H1 (cell line): Measurements from ENCODE around the gene DFFB. TPM values are rescaled to one million over a fixed set of nuclear protein-coding genes. Genes with fewer than 3 reads are reported as not detected.

Experiments
- HDAC6 ChIP-seq: IDR thresholded peaks from one replicate; pipeline ENCODE4 v1.7.1; 2012; ENCODE audit warnings: low read depth, mild to moderate bottlenecking, inconsistent platforms, low read length, moderate library complexity
- JUN ChIP-seq: IDR thresholded peaks from 2 replicates; pipeline ENCODE4 v1.6.1; 2011; ENCODE audit warnings: low read depth, mild to moderate bottlenecking, improper control_type of control experiment, low read length
- KDM4A ChIP-seq: IDR thresholded peaks from one replicate; pipeline ENCODE4 v1.7.1; 2012; ENCODE audit warnings: low read depth, mild to moderate bottlenecking, moderate library complexity, low read length, inconsistent platforms; ENCODE audit not compliant: severe bottlenecking
- NANOG ChIP-seq: IDR thresholded peaks from 2 replicates; pipeline ENCODE4 v1.6.1; 2011; ENCODE audit warnings: low read length, low read depth, mild to moderate bottlenecking, inconsistent platforms; ENCODE audit not compliant: insufficient read depth, poor library complexity, severe bottlenecking
- POU5F1 ChIP-seq: IDR thresholded peaks from 2 replicates; pipeline ENCODE4 v1.6.1; 2011; ENCODE audit warnings: low read depth, mild to moderate bottlenecking, low read length, moderate library complexity
- RXRA ChIP-seq: IDR thresholded peaks from 2 replicates; pipeline ENCODE4 v1.6.1; 2011; ENCODE audit warnings: low read depth, mild to moderate bottlenecking, low read length, moderate library complexity; ENCODE audit not compliant: insufficient read depth
- SIN3A ChIP-seq, 2 experiments: IDR thresholded peaks in 1 of 2; conservative IDR thresholded peaks in 1 of 2; 2 replicates each; pipeline ENCODE4 v1.6.1; 2011 to 2012; ENCODE audit warnings: low read length in 2 of 2, improper control_type of control experiment in 1 of 2, low read depth in 1 of 2, mild to moderate bottlenecking in 1 of 2
- SIX5 ChIP-seq: IDR thresholded peaks from 2 replicates; pipeline ENCODE4 v1.6.1; 2011; ENCODE audit warnings: mild to moderate bottlenecking, low read depth, low read length
- SRF ChIP-seq: IDR thresholded peaks from 2 replicates; pipeline ENCODE4 v1.6.1; 2011; ENCODE audit warnings: mild to moderate bottlenecking, low read depth, low read length, moderate library complexity
- polyA plus RNA-seq, 7 experiments: library from polyadenylated mRNA; depleted of rRNA in 3 of 7; stranded (reverse) in 5 of 7; unstranded in 2 of 7; fragments of >200 nt in 5 of 7; fragments of 200-250 nt in 2 of 7; gene quantifications; 1 replicate in 5 of 7; 2 replicates in 1 of 7; 4 replicates in 1 of 7; pipeline versions ENCODE4 v1.2.1 to v1.2.3, GENCODE V29; 2011 to 2013; ENCODE audit warnings: missing spikeins in 2 of 7, mixed read lengths in 2 of 7
- total RNA-seq: library from RNA; stranded (reverse); fragmentation: NEBNext Ultra II Directional; extraction: Animal tissue kit (Norgen Biotek cat#: 25700); gene quantifications from 2 replicates; pipeline ENCODE4 v1.2.1, GENCODE V29; 2021

Gene DFFB
- total and polyA plus RNA-seq, 2 of the 8 experiments (the other 6 are each of a cell fraction or from before 2014, with no cell fraction given): 8.6 to 11.9 TPM

- TF ChIP-seq HDAC6: no peak
- TF ChIP-seq POU5F1: no peak
- TF ChIP-seq JUN: no peak
- no peak for TF ChIP-seq SRF
- no peak for TF ChIP-seq KDM4A
- no peak for TF ChIP-seq SIN3A (conservative IDR thresholded peaks at IDR 0.05 in 1 of 2, IDR thresholded peaks at IDR 0.05 in 1 of 2; ENCODE audit: low read depth in 1 of 2, low read length in 2 of 2)
- no peak for TF ChIP-seq SIX5
- TF ChIP-seq RXRA: no peak
- no peak for TF ChIP-seq NANOG
Observed at GRCh38 chr1:3817821-3818597, 39.3 kb upstream of the DFFB start (continued).
